ENCODE data around the gene LHX8.

- no peak for TF ChIP-seq ZNF3 (CRISPR knock-in tag; IDR thresholded peaks at IDR 0.05)
- TF ChIP-seq ATF7-NPFF (CRISPR knock-in tag; IDR thresholded peaks at IDR 0.05; ENCODE audit: low read depth) = no peak
- TF ChIP-seq ZFX (CRISPR knock-in tag; IDR thresholded peaks at IDR 0.05; ENCODE audit: low read depth) = no peak
- no peak for TF ChIP-seq ZFP1 (CRISPR knock-in tag; IDR thresholded peaks at IDR 0.05)
- TF ChIP-seq GABPA (IDR thresholded peaks at IDR 0.05; ENCODE audit: low read depth, low read length) = no peak
- no peak for TF ChIP-seq GABPA (CRISPR knock-in tag; IDR thresholded peaks at IDR 0.05; ENCODE audit: low read depth)
- no peak for TF ChIP-seq HDAC2 (CRISPR knock-in tag; IDR thresholded peaks at IDR 0.05)
- TF ChIP-seq, protein P1, sequence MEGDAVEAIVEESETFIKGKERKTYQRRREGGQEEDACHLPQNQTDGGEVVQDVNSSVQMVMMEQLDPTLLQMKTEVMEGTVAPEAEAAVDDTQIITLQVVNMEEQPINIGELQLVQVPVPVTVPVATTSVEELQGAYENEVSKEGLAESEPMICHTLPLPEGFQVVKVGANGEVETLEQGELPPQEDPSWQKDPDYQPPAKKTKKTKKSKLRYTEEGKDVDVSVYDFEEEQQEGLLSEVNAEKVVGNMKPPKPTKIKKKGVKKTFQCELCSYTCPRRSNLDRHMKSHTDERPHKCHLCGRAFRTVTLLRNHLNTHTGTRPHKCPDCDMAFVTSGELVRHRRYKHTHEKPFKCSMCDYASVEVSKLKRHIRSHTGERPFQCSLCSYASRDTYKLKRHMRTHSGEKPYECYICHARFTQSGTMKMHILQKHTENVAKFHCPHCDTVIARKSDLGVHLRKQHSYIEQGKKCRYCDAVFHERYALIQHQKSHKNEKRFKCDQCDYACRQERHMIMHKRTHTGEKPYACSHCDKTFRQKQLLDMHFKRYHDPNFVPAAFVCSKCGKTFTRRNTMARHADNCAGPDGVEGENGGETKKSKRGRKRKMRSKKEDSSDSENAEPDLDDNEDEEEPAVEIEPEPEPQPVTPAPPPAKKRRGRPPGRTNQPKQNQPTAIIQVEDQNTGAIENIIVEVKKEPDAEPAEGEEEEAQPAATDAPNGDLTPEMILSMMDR (CRISPR knock-in tag; IDR thresholded peaks at IDR 0.05) = no peak
- TF ChIP-seq, protein P2, sequence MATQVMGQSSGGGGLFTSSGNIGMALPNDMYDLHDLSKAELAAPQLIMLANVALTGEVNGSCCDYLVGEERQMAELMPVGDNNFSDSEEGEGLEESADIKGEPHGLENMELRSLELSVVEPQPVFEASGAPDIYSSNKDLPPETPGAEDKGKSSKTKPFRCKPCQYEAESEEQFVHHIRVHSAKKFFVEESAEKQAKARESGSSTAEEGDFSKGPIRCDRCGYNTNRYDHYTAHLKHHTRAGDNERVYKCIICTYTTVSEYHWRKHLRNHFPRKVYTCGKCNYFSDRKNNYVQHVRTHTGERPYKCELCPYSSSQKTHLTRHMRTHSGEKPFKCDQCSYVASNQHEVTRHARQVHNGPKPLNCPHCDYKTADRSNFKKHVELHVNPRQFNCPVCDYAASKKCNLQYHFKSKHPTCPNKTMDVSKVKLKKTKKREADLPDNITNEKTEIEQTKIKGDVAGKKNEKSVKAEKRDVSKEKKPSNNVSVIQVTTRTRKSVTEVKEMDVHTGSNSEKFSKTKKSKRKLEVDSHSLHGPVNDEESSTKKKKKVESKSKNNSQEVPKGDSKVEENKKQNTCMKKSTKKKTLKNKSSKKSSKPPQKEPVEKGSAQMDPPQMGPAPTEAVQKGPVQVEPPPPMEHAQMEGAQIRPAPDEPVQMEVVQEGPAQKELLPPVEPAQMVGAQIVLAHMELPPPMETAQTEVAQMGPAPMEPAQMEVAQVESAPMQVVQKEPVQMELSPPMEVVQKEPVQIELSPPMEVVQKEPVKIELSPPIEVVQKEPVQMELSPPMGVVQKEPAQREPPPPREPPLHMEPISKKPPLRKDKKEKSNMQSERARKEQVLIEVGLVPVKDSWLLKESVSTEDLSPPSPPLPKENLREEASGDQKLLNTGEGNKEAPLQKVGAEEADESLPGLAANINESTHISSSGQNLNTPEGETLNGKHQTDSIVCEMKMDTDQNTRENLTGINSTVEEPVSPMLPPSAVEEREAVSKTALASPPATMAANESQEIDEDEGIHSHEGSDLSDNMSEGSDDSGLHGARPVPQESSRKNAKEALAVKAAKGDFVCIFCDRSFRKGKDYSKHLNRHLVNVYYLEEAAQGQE (IDR thresholded peaks at IDR 0.05; ENCODE audit: borderline replicate concordance in 1 of 2, low read depth in 1 of 2, low read length in 2 of 2) = no peak
- TF ChIP-seq REXO4 (CRISPR knock-in tag; IDR thresholded peaks at IDR 0.05; ENCODE audit: borderline replicate concordance) = no peak
- no peak for TF ChIP-seq ESRRA (CRISPR knock-in tag; IDR thresholded peaks at IDR 0.05; ENCODE audit: low read depth)
Observed at GRCh38 chr1:75170981-75171380, 36.8 kb downstream of the LHX8 start.

Measured in HepG2 (cell line).